ENCODE results near the gene SLC30A3. TPM values are rescaled to one million over a fixed set of nuclear protein-coding genes. Genes with fewer than 3 reads are reported as not detected.

SLC30A3 gene
- total and polyA plus RNA-seq, 10 of the 15 experiments (the other 5 are each of a cell fraction or from before 2014, with no cell fraction given) = 0.23 TPM; not detected in 9

DNA sequence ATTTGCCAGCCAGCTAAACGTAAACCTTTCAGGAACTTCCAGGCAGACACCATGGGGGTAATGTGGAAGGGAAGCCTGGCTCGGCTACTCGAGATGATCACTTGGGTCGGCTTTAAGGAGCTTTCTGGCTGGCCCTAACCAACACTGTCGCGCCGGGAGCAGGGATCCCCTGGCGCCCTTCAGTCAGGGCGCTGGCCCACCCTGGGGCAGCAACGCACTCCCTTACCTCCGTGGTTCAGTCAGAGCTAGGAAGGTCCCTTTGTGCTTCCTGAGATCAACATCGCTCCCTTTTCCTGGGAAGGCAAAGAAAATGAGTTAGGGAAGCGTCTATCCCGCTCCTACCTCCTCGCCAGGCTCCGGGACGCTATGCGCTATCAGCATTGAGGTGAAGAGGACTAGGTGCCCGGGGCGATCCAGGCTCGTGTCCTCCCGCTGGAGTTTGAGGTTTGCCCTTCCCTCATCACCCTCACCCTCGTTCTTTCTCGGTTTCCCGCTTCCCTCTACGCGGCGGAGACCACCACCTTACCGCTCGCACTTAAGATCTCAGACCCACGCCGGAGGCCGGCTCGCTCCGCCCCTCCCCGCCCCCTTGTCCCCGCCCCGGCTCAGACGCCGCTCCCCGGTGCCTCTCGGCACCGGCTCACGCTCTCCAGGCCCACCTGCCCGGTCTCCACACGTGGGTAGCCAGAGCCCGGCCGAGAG, 51.5 kb downstream of the SLC30A3 start (continued):
- TF ChIP-seq, protein P1, sequence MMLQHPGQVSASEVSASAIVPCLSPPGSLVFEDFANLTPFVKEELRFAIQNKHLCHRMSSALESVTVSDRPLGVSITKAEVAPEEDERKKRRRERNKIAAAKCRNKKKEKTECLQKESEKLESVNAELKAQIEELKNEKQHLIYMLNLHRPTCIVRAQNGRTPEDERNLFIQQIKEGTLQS (IDR thresholded peaks at IDR 0.05; ENCODE audit: borderline replicate concordance, extremely low read depth, low read depth, low read length) = no peak

DNA sequence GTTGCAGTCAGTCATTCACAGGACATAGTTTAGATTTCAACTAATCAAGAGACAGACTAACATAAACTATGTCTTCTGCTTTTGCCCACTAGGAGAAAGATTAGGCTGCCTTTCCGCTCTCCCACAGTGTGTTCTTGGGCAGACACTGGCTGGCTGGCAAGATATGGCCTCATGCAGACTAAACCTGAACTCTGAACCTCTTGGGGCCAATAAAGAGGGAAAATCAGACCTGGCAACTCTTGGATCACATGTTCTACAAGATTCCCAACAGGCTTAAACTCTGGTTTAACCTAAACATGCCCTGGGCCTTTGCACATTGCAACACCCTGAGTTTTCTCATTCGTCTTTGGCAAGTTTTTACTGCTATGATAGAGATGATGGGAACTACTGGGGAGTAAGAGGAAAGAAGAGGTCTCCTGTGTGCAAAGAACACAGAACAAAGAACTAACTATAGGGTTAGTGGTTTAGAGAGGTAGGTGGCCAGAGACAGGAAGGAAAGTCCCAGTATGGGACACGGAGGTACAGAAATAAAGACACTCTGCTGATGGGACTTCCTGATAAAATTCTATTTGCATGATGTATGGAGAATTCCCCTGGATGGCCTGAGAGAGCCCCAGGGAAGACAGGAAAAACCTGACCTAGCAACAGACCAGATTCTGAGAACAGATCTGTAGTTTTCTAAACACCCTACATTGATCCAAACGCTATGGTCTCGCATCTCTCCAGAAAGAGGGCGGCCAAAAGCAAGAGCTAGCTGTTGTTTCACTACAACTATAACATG, 53.0 kb downstream of the SLC30A3 start:
- ChIA-PET SMC1A (ENCODE audit: uncharacterized antibody, unreplicated experiment) (interaction anchor here (0.7 kb wide), 1 partner anchor 61 kb away, joined by 3 read pairs; no protein-coding TSS in a partner anchor), POLR2A (no interaction called here), CTCF (interaction anchor here (2.0 kb wide), 1 partner anchor 70 kb away, joined by 6 read pairs; no protein-coding TSS in a partner anchor), RAD21 (ENCODE audit: unreplicated experiment) (interaction anchor here (0.6 to 1.3 kb wide), 2 partner anchors 76 to 422 kb away, joined by 3 read pairs; no protein-coding TSS in a partner anchor)
- Histone ChIP-seq H2AFZ (ENCODE audit: control insufficient read depth, low read depth, low read length) (peak overlapping the region; percentile 28), H3K27ac (ENCODE audit: control insufficient read depth, insufficient read depth) (peak overlapping the region; percentile 60), H3K9ac (ENCODE audit: control insufficient read depth, insufficient read depth, low read length) (peak overlapping the region; percentile 55), H4K20me1 (ENCODE audit: control insufficient read depth, insufficient read depth) (no peaks in the 10 kb centered on the region), H3K36me3 (ENCODE audit: control insufficient read depth in 2 of 2, insufficient read depth in 2 of 2, low read length in 1 of 2) (peaks cover 11 to 13% of the 10 kb centered on the region in 2 experiments; a peak in 3 of 4 replicates), H3K4me1 (ENCODE audit: control insufficient read depth, insufficient read depth, low read length) (peaks cover 7% of the 10 kb centered on the region), H3K4me2 (ENCODE audit: control insufficient read depth, insufficient read depth) (peak overlapping the region; percentile 12), H3K27me3 (replicated peaks in 1 of 2; ENCODE audit: control insufficient read depth in 2 of 2, insufficient read depth in 2 of 2, low read length in 1 of 2) (no peaks in the 10 kb centered on the region), H3K79me2 (ENCODE audit: control insufficient read depth, insufficient read depth, low read length) (peaks cover 55% of the 10 kb centered on the region), H3K4me3 (peak overlapping the region; percentile 29; the same call in 1 of the 2 replicates), H3K9me3 (replicated peaks; ENCODE audit: control insufficient read depth, insufficient read depth, low read length) (no peaks in the 10 kb centered on the region)
- FAIRE-seq (peak; percentile 18), DNase-seq (ENCODE audit: low read depth, low spot score) (no peak), ATAC-seq (no peak)
- intact Hi-C loops (cut with micrococcal nuclease; ENCODE audit: unreplicated experiment) = loop anchor here (10.0 kb wide), 1 partner anchor 145 kb away; the partner anchor contains the start of gene GTF3C2
- 71% methylated on average over 6 of the region's 6 CpGs for WGBS (ENCODE audit: insufficient coverage, insufficient replicate concordance, low lambda C conversion rate, missing lambda C conversion rate)
- in situ Hi-C loops (cut with MboI) = no loop called here
- no TSS peak for BruUV-seq (replicated peaks)
- peak; percentile 52 for TF ChIP-seq RUNX3 (IDR thresholded peaks at IDR 0.05; ENCODE audit: low read length)
- TF ChIP-seq MEF2B (IDR thresholded peaks at IDR 0.05; ENCODE audit: partially characterized antibody, poor library complexity, severe bottlenecking) = no peak
- TF ChIP-seq, protein P2, sequence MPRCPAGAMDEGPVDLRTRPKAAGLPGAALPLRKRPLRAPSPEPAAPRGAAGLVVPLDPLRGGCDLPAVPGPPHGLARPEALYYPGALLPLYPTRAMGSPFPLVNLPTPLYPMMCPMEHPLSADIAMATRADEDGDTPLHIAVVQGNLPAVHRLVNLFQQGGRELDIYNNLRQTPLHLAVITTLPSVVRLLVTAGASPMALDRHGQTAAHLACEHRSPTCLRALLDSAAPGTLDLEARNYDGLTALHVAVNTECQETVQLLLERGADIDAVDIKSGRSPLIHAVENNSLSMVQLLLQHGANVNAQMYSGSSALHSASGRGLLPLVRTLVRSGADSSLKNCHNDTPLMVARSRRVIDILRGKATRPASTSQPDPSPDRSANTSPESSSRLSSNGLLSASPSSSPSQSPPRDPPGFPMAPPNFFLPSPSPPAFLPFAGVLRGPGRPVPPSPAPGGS (IDR thresholded peaks at IDR 0.05; ENCODE audit: borderline replicate concordance, insufficient read depth, low read depth, low read length, poor library complexity, severe bottlenecking) = no peak
- TF ChIP-seq, protein P3, sequence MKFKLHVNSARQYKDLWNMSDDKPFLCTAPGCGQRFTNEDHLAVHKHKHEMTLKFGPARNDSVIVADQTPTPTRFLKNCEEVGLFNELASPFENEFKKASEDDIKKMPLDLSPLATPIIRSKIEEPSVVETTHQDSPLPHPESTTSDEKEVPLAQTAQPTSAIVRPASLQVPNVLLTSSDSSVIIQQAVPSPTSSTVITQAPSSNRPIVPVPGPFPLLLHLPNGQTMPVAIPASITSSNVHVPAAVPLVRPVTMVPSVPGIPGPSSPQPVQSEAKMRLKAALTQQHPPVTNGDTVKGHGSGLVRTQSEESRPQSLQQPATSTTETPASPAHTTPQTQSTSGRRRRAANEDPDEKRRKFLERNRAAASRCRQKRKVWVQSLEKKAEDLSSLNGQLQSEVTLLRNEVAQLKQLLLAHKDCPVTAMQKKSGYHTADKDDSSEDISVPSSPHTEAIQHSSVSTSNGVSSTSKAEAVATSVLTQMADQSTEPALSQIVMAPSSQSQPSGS (IDR thresholded peaks at IDR 0.05; ENCODE audit: low read length) = no peak
- TF ChIP-seq, protein P4, sequence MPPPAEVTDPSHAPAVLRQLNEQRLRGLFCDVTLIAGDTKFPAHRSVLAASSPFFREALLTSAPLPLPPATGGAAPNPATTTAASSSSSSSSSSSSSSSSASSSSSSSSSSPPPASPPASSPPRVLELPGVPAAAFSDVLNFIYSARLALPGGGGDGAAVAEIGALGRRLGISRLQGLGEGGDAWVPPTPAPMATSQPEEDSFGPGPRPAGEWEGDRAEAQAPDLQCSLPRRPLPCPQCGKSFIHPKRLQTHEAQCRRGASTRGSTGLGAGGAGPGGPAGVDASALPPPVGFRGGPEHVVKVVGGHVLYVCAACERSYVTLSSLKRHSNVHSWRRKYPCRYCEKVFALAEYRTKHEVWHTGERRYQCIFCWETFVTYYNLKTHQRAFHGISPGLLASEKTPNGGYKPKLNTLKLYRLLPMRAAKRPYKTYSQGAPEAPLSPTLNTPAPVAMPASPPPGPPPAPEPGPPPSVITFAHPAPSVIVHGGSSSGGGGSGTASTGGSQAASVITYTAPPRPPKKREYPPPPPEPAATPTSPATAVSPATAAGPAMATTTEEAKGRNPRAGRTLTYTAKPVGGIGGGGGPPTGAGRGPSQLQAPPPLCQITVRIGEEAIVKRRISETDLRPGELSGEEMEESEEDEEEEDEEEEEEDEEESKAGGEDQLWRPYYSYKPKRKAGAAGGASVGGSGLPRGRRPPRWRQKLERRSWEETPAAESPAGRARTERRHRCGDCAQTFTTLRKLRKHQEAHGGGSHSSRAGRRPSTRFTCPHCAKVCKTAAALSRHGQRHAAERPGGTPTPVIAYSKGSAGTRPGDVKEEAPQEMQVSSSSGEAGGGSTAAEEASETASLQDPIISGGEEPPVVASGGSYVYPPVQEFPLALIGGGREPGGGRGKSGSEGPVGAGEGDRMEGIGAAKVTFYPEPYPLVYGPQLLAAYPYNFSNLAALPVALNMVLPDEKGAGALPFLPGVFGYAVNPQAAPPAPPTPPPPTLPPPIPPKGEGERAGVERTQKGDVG (CRISPR knock-in tag; IDR thresholded peaks at IDR 0.05) = no peak
- TF ChIP-seq IKZF2 (IDR thresholded peaks at IDR 0.05) = peak in 1 of 2 experiments; percentile 25; a peak in 1 of 4 replicates
- TF ChIP-seq IKZF1 (conservative IDR thresholded peaks at IDR 0.05) = peak; percentile 28; the same call in 1 of the 2 replicates
- TF ChIP-seq, protein P5, sequence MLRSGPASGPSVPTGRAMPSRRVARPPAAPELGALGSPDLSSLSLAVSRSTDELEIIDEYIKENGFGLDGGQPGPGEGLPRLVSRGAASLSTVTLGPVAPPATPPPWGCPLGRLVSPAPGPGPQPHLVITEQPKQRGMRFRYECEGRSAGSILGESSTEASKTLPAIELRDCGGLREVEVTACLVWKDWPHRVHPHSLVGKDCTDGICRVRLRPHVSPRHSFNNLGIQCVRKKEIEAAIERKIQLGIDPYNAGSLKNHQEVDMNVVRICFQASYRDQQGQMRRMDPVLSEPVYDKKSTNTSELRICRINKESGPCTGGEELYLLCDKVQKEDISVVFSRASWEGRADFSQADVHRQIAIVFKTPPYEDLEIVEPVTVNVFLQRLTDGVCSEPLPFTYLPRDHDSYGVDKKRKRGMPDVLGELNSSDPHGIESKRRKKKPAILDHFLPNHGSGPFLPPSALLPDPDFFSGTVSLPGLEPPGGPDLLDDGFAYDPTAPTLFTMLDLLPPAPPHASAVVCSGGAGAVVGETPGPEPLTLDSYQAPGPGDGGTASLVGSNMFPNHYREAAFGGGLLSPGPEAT (IDR thresholded peaks at IDR 0.05; ENCODE audit: low read depth) = peak; percentile 50; the same call in 1 of the 2 replicates
- no peak for TF ChIP-seq GATAD2B (conservative IDR thresholded peaks at IDR 0.05; ENCODE audit: low read depth)

All from GM12878 (cell line).